ENCODE measurements around the gene KRCC1. TPM values are rescaled to one million over a fixed set of nuclear protein-coding genes. Genes with fewer than 3 reads are reported as not detected.

KRCC1 gene
- total and polyA plus RNA-seq, 11 donors: 18.7 to 25.1 (median 21.1) TPM

- no peak overlapping the region for H3K27ac ChIP-seq
- H3K36me3 ChIP-seq: peaks cover 2 to 37% (median 20%) of the 10 kb centered on the region in 9 donors
- H3K4me1 ChIP-seq: peaks cover 0 to 31% (median 16%) of the 10 kb centered on the region in 12 donors
- TF ChIP-seq POLR2A (IDR thresholded peaks at IDR 0.05) (no peak), CTCF (IDR thresholded peaks at IDR 0.05) (no peak)
- no peak for DNase-seq
- intact Hi-C loops (cut with DNase I): no loop called here
- peak in 1 of 4 donors; percentile 29 for ATAC-seq
- WGBS, 4 donors: 95 to 98% (median 97%) methylated on average over 4 of the region's 4 CpGs
- no peaks in the 10 kb centered on the region for H3K27me3 ChIP-seq
- no peak overlapping the region for H3K4me3 ChIP-seq
- H3K9me3 ChIP-seq: no peaks in the 10 kb centered on the region
Measured at GRCh38 chr2:88038263-88039105, 17.1 kb downstream of the KRCC1 start.

- no peak for TF ChIP-seq CTCF (IDR thresholded peaks at IDR 0.05)
- TF ChIP-seq POLR2A (IDR thresholded peaks at IDR 0.05): no peak
- ATAC-seq: no peak
- peak overlapping the region in 1 of 12 donors; percentile 59 for H3K27ac ChIP-seq
Measured at GRCh38 chr2:88036606-88037005, 19.0 kb downstream of the KRCC1 start.

GRCh38 chr2:88036182-88036581 is 19.4 kb downstream of the KRCC1 start:
- intact Hi-C loops (cut with DNase I): no loop called here
- Histone ChIP-seq H3K27me3 (no peaks in the 10 kb centered on the region), H3K9me3 (no peaks in the 10 kb centered on the region), H3K4me1 (peaks cover 0 to 20% (median 13%) of the 10 kb centered on the region in 12 donors), H3K36me3 (peaks cover 2 to 58% (median 39%) of the 10 kb centered on the region in 9 donors), H3K27ac (peak overlapping the region in 1 of 12 donors; percentile 59), H3K4me3 (no peak overlapping the region)
- no peak for ATAC-seq
- no peak for DNase-seq
- no peak for TF ChIP-seq CTCF (IDR thresholded peaks at IDR 0.05)
- no peak for TF ChIP-seq POLR2A (IDR thresholded peaks at IDR 0.05)
- WGBS, 4 donors: 75 to 80% (median 77%) methylated on average over 2 of the region's 2 CpGs

More at GRCh38 chr2:88036606-88037005, 19.0 kb downstream of the KRCC1 start:
- peaks cover 2 to 53% (median 34%) of the 10 kb centered on the region in 9 donors for H3K36me3 ChIP-seq
- intact Hi-C loops (cut with DNase I): no loop called here
- H3K4me3 ChIP-seq: no peak overlapping the region
- no peaks in the 10 kb centered on the region for H3K27me3 ChIP-seq
- peaks cover 0 to 24% (median 13%) of the 10 kb centered on the region in 12 donors for H3K4me1 ChIP-seq
- no peak for DNase-seq
- H3K9me3 ChIP-seq: no peaks in the 10 kb centered on the region

- H3K4me3 ChIP-seq: no peak overlapping the region
- H3K36me3 ChIP-seq: peaks cover 2 to 96% (median 76%) of the 10 kb centered on the region in 9 donors
- peaks cover 0 to 29% (median 0%) of the 10 kb centered on the region in 12 donors for H3K4me1 ChIP-seq
- 86 to 95% (median 94%) methylated on average over 7 of the region's 7 CpGs for WGBS, 4 donors
- H3K27me3 ChIP-seq: no peaks in the 10 kb centered on the region
- intact Hi-C loops (cut with DNase I): no loop called here
- ATAC-seq (no peak), DNase-seq (no peak)
- no peak for TF ChIP-seq POLR2A (IDR thresholded peaks at IDR 0.05)
- TF ChIP-seq CTCF (IDR thresholded peaks at IDR 0.05): no peak
- no peaks in the 10 kb centered on the region for H3K9me3 ChIP-seq
- no peak overlapping the region for H3K27ac ChIP-seq
Measured at GRCh38 chr2:88032070-88032702, 23.4 kb downstream of the KRCC1 start.

Measured in heart left ventricle (tissue), 16 donors.